GM20431 (cell line): ENCODE data around the gene POU4F1.

Experiments used
- in situ Hi-C: fragments of 300-500 bp; cut with MseI, MboI; formaldehyde crosslinking; loops from one replicate; pipeline ENCODE4 v1.15.0; 2020; ENCODE audit warnings: low sequenced_read_pairs; ENCODE audit not compliant: unreplicated experiment

POU4F1 gene

DNA sequence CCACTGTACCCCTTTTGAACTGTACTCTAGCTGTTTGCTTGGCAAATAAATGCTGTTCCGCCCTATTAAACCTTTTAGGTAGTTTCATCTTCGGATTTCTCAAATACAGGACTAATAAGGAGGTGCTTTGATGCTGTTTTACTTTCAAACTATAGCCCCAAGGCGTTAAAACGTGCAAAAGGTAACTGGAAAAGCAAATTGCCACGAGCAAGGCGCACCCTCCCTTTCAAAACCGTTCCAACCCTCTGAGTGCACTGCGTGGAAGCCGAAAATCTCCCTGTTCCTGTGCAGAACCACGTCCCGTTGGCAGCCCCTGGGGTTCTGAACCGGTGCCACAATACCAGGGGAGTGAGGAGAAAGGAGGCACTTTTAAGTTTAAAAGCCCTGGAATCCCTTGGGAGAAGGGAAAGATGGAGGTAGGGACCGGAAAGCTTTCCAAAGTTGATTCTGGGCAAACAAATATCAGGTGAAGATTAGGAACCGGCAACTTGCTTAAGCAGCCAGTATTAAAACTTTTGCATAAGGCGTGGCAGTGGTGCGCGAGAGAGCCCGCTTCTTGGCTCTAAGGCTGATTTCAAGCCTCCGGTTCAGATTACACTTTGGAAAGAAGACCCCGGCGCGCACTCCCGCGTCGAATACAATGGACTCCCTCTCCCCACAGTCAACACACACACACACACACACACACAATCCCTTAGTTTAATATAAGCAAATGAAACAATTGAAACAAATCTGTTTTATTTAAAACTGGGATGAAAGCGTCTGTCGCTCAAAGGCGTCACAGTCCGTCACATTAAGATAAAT lies 9.5 kb downstream of the POU4F1 start:
- in situ Hi-C loops: no loop called here

- in situ Hi-C loops: no loop called here
Measured at GRCh38 chr13:78593129-78593528, 10.2 kb downstream of the POU4F1 start.

DNA sequence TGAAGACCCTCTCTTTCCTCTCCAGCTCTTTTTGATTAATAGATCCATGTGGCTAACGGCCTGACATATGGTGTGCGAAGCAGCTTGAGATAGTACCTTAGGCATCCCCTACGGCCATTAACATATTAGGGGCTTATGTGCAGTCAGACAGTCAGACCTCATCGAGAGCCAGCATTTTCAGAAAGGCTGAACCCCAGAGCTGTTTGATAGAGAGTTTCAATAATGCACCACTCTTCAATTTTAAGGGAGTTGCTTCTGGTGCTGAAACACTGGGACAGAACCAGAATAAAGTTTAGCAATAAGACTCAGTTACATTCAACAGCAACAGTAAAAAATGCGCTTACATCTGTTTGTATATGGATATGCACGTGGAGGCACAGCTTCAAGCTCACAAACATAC lies 10.8 kb downstream of the POU4F1 start:
- in situ Hi-C loops: no loop called here

GRCh38 chr13:78589206-78589605 lies 14.1 kb downstream of the POU4F1 start:
- in situ Hi-C loops: no loop called here

DNA sequence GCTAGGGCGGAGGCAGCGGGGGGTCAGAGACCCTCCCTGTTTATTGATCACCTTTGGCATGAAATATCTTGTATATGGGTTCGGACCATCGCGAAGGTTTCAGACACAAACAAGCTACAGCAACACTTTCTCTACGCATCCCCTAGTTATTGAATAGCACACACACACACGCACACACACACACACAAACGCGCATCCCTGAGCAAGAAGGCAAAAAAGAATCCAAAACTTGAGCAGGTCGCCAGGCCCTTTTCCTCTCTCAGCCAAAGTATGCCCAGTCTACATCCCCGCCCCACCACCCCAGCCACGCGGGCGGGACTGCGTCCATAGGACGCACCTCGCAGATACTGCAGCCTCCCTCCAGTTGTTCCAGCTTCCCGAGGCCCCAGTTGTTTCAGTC lies 16.0 kb downstream of the POU4F1 start:
- in situ Hi-C loops: no loop called here

GRCh38 chr13:78586706-78587105 lies 16.6 kb downstream of the POU4F1 start:
- in situ Hi-C loops: no loop called here

DNA sequence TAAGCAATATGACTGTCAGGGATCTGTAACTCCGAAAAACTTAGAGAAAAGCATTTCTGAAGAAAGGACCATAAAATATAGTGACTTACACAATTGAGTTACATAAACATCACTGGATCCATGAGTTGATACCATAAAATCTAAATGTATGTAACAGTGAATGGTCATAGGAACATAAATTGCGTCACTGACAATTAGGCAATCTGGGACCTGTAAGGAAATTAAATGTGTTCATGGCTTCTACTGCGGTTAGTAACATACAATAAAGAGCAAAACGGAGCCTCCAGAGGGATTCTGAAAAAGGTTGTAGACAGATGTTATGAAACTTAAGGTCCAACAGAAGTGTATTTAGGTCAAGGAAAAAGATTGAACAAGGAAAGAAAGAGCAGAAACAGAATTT lies 27.1 kb downstream of the POU4F1 start:
- in situ Hi-C loops: no loop called here

GRCh38 chr13:78572459-78572858 lies 30.9 kb downstream of the POU4F1 start:
- in situ Hi-C loops: no loop called here

- in situ Hi-C loops: no loop called here
Measured at GRCh38 chr13:78569029-78569428, 34.3 kb downstream of the POU4F1 start.

DNA sequence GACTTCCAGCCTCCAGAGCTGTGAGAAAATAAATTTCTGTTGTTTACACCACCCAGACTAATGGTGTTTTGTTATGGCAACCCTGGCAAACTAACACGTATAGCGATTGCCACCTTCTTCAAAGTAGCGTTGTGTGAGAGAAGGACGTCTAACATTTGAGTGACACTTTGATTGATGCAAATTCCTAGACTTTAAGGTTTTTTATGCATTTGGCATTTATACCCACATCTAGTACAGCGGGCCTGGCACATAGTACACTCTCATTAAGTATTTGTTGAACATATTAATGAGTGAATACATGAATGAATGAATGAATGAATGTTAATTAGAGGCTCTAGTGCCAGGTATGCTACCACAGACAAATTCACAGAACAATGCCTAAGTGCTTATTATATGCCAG lies 36.7 kb downstream of the POU4F1 start:
- in situ Hi-C loops: no loop called here

- in situ Hi-C loops: no loop called here
Measured at GRCh38 chr13:78562237-78562889, 41.0 kb downstream of the POU4F1 start.
